ENCODE results near the gene COPG1.

DNA sequence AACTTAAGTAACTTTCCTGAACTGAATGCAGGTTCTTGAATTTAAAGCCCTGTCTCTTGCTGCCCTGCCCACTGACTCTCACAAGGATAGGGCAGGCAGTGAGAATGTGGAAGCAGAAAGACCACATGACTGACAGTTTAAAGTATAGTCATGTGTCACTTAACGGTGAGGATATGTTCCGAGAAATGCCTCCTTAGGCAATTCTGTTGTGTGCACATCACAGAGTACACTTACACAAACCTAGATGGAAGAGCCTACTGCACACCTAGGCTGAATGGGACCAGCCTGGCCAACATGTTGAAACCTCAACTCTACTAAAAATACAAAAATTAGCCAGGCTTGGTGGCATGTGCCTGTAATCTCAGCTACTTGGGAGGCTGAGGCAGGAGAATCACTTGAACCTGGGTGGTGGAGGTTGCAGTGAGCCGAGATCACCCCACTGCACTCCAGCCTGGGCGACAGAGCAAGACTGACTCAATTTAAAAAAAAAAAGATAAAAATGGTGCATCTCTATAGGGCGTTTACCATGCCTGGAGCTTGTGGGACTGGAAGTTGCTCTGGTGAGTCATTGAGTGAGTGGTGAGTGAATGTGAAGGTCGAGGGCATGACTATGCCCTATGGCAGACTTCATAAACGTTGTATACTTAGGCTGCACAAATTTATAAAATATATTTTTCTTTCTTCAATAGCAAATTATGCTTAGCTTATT is 18.9 kb upstream of the COPG1 start:
- TF ChIP-seq, protein P1, sequence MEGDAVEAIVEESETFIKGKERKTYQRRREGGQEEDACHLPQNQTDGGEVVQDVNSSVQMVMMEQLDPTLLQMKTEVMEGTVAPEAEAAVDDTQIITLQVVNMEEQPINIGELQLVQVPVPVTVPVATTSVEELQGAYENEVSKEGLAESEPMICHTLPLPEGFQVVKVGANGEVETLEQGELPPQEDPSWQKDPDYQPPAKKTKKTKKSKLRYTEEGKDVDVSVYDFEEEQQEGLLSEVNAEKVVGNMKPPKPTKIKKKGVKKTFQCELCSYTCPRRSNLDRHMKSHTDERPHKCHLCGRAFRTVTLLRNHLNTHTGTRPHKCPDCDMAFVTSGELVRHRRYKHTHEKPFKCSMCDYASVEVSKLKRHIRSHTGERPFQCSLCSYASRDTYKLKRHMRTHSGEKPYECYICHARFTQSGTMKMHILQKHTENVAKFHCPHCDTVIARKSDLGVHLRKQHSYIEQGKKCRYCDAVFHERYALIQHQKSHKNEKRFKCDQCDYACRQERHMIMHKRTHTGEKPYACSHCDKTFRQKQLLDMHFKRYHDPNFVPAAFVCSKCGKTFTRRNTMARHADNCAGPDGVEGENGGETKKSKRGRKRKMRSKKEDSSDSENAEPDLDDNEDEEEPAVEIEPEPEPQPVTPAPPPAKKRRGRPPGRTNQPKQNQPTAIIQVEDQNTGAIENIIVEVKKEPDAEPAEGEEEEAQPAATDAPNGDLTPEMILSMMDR (IDR thresholded peaks at IDR 0.05), result no peak
- no peak for TF ChIP-seq POLR2A (IDR thresholded peaks at IDR 0.05)
- TF ChIP-seq EP300 (IDR thresholded peaks at IDR 0.05), result peak in 1 of 2 donors; percentile 75
